Coronary artery (tissue), 2 donors: ENCODE measurements around the gene GRID1.

ENCODE experiments used
- DNase-seq: peaks from one replicate; pipeline ENCODE4 v3.0.0-alpha.2; 2017; ENCODE audit warnings: low spot score
- H3K27ac ChIP-seq, 2 donors: fragments of 200-600 bp; sonication (generic); one replicate each; pipeline ENCODE4 v1.5.1; 2016 to 2019
- H3K4me3 ChIP-seq: fragments of 200-600 bp; sonication (generic); 2 replicates; pipeline ENCODE4 v1.5.1; 2016; ENCODE audit warnings: mild to moderate bottlenecking, moderate library complexity
- TF ChIP-seq, protein P1 (sequence below): fragments of 200-600 bp; sonication (generic); IDR thresholded peaks from one replicate; pipeline ENCODE4 v1.5.1; 2019; ENCODE audit warnings: antibody characterized with exemption

The GRID1 gene

DNA sequence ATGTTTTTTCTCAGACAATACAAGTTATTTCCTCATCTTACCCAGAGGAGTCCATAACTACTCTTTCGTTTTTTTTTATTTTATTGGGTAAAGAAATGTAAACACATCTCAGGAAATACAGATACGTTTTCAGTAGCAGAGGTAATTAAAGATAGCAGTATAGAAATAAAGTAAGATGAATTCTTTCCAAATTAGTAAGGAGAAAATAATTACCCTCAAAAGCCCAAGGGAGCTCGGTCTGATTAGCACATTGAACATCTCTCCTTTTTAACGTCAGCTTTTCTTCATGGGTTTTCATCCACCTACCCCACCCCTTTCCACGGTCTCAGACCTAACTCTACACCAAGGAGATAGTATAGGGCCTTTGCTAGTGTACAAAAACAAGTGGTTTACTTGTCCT, 294.2 kb downstream of the GRID1 start:
- DNase-seq, result no peak
- Histone ChIP-seq H3K27ac (no peak overlapping the region), H3K4me3 (no peak overlapping the region)
- TF ChIP-seq, protein P1, sequence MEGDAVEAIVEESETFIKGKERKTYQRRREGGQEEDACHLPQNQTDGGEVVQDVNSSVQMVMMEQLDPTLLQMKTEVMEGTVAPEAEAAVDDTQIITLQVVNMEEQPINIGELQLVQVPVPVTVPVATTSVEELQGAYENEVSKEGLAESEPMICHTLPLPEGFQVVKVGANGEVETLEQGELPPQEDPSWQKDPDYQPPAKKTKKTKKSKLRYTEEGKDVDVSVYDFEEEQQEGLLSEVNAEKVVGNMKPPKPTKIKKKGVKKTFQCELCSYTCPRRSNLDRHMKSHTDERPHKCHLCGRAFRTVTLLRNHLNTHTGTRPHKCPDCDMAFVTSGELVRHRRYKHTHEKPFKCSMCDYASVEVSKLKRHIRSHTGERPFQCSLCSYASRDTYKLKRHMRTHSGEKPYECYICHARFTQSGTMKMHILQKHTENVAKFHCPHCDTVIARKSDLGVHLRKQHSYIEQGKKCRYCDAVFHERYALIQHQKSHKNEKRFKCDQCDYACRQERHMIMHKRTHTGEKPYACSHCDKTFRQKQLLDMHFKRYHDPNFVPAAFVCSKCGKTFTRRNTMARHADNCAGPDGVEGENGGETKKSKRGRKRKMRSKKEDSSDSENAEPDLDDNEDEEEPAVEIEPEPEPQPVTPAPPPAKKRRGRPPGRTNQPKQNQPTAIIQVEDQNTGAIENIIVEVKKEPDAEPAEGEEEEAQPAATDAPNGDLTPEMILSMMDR, result no peak

DNA sequence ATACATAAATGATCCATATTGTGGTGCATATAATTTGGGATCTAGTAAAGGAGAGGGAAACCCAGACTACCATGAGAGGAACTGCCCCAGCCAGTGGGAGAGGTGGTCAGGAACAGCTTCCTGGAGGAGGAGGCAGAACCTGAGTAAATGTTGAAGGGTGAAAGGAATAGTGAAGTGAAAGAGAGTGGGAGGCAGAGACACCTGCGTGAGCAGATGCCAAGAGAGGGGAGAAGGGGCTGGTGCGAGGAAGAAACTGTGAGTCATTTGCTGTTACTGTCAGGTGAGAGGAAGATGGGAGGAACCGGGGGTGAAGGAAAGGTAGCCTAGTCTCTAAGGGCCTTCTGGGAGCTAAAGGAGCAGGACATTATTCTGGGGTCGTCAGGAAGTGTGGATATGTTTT, 294.8 kb downstream of the GRID1 start:
- TF ChIP-seq, protein P1, result no peak
- no peak overlapping the region for H3K27ac ChIP-seq
- no peak for DNase-seq
- H3K4me3 ChIP-seq, result no peak overlapping the region

DNA sequence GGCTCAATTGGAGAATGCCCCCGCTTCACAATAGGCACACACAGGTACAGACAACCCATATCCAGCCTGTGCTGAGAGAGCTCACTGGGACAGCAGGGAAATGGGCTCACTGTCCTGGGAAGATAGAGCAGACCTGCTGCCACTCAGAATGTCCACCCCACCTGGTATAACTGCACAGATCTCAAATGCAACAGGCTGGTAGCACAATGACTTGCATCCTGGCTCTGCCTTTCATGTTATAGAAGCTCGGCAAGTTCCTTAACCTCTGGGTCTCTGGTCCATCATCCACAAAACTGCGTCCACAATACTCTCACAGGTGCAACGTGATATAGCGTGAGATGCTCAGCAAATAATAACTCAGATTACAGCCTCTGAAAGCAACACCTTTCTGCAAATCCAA, 295.4 kb downstream of the GRID1 start:
- peak; percentile 22 for DNase-seq
- TF ChIP-seq, protein P1, result no peak
- H3K4me3 ChIP-seq, result no peak overlapping the region
- H3K27ac ChIP-seq, result no peak overlapping the region

DNA sequence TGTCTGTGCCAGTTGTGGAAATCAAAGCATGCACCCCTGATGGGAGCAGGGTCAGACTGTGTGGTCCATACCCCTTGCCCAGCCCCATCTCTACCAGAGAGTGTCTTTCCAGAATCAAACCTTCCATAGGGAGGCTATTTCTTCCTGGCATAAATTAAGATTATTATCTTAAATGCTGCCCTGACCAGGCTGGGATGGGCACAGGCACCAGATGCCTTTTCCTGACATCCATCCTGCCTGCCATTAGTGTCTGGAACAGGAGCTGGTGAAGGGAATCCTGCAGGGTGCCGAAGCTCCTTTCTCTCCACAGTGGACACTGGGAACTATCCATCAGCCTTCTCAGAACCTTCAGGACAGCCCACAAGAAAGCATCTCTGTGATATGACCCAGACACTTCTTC, 296.3 kb downstream of the GRID1 start:
- peak; percentile 38 for DNase-seq
- H3K4me3 ChIP-seq, result no peak overlapping the region
- H3K27ac ChIP-seq, result no peak overlapping the region
- TF ChIP-seq, protein P1, result no peak

DNA sequence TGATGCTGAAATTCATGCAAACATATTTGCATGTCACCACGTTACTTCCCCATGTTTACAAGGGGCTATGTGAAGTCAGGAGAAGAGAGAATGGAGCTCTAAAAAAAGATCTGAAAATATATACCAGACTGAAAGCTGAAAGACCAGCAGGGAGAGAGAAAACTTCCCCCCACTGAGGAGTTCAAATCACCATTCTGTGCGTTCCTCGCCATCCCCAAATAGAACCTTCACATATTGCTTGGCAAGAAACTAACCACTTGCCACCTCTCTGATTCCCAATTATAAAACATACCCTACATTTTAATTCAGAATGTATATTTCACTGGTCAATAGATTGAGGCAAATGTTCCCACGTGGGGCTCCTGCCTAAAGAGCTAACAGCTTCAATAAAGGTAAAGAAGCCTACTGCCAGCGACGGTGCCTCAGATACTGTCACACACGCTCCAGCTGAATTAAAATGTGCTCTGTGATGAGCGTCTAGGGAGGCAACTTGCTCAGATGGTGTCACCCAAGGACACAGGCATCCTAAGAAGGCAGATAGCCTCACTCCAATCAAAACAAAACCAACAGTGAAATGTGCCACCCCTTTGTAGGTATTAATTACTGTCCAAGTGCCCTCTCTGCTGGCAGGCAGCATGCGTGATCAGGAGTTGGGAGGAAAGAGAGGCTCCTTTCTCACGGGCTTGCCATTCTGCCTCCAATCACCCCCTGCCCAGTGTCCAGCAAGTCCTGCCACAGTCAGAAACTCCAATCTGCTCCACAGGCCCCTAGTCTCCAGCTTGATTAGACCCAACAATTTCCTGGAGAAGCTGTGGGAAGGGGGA, 298.2 kb downstream of the GRID1 start:
- H3K27ac ChIP-seq, result no peak overlapping the region
- DNase-seq, result peak; percentile 55
- TF ChIP-seq, protein P1, result no peak
- no peak overlapping the region for H3K4me3 ChIP-seq

DNA sequence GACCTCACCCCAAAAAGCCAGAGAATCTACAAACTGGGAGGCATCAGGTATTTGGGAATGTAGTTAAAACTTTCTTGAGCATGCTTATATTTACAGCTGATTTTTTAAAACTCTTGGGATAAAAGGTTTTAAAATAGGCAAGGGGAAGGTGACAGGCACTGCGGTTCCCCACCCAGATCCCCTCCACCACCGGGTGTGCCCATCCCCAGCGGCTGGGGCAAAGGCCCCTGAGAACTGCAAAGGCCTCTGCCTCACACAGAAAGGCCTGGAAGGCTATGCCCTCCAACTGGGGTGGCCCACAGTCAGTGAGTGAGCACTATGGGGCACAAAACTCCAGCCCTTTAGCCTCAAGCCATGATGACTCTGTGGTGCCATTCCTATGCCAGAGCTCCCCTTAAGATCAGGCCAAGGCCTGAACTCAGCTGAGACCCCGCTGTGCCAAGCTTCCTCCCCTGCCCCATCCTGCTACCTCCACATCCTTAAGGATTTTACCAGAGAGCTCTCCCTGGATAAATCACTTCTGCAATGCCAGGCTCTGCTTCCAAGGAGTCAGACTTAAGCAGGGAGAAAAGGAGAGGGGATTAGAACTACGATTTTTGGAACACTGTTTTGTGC, 299.1 kb downstream of the GRID1 start:
- Histone ChIP-seq H3K4me3 (no peak overlapping the region), H3K27ac (no peak overlapping the region)
- peak; percentile 31 for DNase-seq
- TF ChIP-seq, protein P1, result no peak

DNA sequence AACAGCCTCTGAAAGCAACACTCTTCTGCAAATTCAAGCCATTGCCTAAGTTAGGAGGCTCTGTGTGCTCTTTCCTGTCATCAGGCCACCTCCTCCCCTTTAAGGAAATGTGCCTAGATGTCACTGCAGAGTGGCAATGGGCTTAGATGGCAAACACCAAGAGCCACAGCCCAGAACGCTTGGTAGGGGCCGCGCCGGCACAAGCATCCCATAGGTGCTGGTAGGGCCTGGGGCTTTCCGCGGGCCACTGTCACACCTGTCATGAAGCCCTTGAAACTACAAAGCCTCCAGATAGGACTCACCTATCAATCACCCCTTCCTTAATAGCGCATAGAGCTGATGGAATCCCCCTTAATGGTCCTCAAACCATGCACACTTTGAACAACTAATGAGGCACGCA, 299.9 kb downstream of the GRID1 start:
- H3K27ac ChIP-seq, result no peak overlapping the region
- TF ChIP-seq, protein P1, result no peak
- H3K4me3 ChIP-seq, result no peak overlapping the region
- peak; percentile 16 for DNase-seq
